IPS DF 6.9 (cell line): Measurements from ENCODE around the gene KCNAB3.

ENCODE experiments used
- DNase-seq: peaks from one replicate; pipeline ENCODE4 v3.0.0-alpha.2; 2013; ENCODE audit warnings: low read depth, low spot score
- H3K27ac ChIP-seq: one replicate; pipeline ENCODE4 v1.5.1; 2013; ENCODE audit warnings: low read length, control low read depth
- H3K27me3 ChIP-seq: 2 replicates; pipeline ENCODE4 v1.6.1; 2013; ENCODE audit warnings: mild to moderate bottlenecking, low read length; ENCODE audit not compliant: control insufficient read depth, insufficient read depth
- H3K36me3 ChIP-seq: 2 replicates; pipeline ENCODE4 v1.6.1; 2013; ENCODE audit warnings: low read length; ENCODE audit not compliant: control insufficient read depth, insufficient read depth
- H3K4me1 ChIP-seq: 2 replicates; pipeline ENCODE4 v1.6.1; 2013; ENCODE audit warnings: low read length; ENCODE audit not compliant: control insufficient read depth, insufficient read depth
- H3K4me3 ChIP-seq: 2 replicates; pipeline ENCODE4 v1.5.1; 2013; ENCODE audit warnings: mild to moderate bottlenecking, low read length
- H3K9me3 ChIP-seq: 2 replicates; pipeline ENCODE4 v1.6.1; 2013; ENCODE audit warnings: low read length, inconsistent platforms; ENCODE audit not compliant: control insufficient read depth, insufficient read depth
- WGBS: extraction: QIAGEN DNeasy Blood & Tissue Kit; methylation state at CpG from one replicate; pipeline ENCODE4 v1.1.7; 2013; ENCODE audit warnings: mixed read lengths, missing lambda C conversion rate; ENCODE audit not compliant: insufficient read length, insufficient coverage; 5-methylcytosine and 5-hydroxymethylcytosine counted together

Gene KCNAB3

DNA sequence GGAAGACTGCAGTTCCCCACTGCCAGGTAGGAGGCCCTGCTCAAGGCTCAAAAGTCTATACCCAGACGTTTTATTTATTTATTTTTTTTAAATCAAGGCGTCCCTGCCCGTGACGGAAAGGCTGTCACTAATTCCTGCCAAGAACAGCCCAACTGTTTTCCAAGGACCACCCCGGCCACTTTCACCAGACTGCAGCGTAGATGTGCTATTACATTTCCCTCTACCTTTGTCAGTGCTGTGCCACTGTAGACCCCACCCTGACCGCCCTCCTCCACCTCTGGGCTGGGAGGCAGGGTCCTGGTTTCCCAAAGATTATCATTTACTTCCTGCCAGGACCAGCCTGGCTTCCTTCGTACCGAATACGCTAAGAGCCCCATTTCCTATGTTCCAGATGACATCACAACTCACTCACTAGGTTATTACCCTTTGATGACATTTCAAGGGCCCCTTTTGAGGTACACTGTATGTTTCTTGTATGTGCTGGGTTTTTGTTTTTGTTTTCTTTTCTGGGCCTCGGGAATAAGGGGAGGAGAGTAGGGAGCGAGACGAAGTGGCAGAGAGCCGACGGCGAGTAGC lies 7.3 kb downstream of the KCNAB3 start:
- Histone ChIP-seq H3K4me3 (peak overlapping the region; percentile 4; the same call in 1 of the 2 replicates), H3K27ac (no peak overlapping the region), H3K36me3 (no peaks in the 10 kb centered on the region), H3K4me1 (peaks cover 2% of the 10 kb centered on the region; the same call in 1 of the 2 replicates), H3K9me3 (no peaks in the 10 kb centered on the region), H3K27me3 (peaks cover 16% of the 10 kb centered on the region; the same call in 1 of the 2 replicates)
- WGBS, result no CpG with 5 or more reads among the region's 16 CpGs
- DNase-seq, result no peak

DNA sequence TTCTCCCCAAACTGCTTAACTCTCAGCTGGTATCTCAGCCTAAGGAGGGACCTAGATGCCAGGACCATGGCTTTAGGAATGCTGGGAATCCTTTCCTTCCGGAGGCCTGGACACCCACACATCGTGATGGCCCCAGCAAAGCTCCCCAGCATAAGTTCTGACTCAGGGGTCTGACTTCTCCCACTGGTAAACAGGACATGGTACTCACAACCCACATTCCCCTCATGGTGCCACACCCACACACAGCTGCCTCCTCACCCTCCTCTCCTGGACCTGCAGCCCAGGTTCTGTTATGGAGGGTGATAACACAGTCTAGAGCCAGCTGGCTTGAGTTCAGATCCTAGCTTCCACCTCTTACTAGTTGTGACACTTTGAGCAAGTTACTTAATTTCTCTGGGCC lies 12.8 kb downstream of the KCNAB3 start:
- Histone ChIP-seq H3K9me3 (no peaks in the 10 kb centered on the region), H3K27me3 (peaks cover 11% of the 10 kb centered on the region), H3K27ac (no peak overlapping the region), H3K36me3 (no peaks in the 10 kb centered on the region), H3K4me1 (peaks cover 4% of the 10 kb centered on the region; the same call in 1 of the 2 replicates), H3K4me3 (no peak overlapping the region)
- DNase-seq, result no peak
- WGBS, result no CpG with 5 or more reads among the region's 2 CpGs

DNA sequence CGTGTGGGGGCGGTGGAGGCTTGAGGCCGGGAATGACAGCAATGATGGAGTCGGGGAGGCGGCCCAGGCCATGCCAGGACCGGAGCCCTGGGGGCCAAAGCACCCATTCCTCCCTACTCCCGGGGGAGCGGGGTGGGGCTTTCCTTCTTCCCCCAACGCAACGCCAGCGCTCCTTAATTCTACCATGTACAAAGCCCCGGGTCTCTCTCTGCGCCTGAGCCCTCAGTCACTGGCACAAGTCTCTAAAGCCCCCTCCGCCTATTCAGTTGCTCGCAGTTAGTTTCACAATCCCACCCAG lies 13.3 kb downstream of the KCNAB3 start:
- H3K9me3 ChIP-seq, result no peaks in the 10 kb centered on the region
- WGBS, result no CpG with 5 or more reads among the region's 15 CpGs
- H3K36me3 ChIP-seq, result no peaks in the 10 kb centered on the region
- no peak overlapping the region for H3K27ac ChIP-seq
- H3K27me3 ChIP-seq, result peaks cover 11% of the 10 kb centered on the region
- peak overlapping the region; percentile 27; the same call in 1 of the 2 replicates for H3K4me3 ChIP-seq
- H3K4me1 ChIP-seq, result peaks cover 4% of the 10 kb centered on the region; the same call in 1 of the 2 replicates
- no peak for DNase-seq

DNA sequence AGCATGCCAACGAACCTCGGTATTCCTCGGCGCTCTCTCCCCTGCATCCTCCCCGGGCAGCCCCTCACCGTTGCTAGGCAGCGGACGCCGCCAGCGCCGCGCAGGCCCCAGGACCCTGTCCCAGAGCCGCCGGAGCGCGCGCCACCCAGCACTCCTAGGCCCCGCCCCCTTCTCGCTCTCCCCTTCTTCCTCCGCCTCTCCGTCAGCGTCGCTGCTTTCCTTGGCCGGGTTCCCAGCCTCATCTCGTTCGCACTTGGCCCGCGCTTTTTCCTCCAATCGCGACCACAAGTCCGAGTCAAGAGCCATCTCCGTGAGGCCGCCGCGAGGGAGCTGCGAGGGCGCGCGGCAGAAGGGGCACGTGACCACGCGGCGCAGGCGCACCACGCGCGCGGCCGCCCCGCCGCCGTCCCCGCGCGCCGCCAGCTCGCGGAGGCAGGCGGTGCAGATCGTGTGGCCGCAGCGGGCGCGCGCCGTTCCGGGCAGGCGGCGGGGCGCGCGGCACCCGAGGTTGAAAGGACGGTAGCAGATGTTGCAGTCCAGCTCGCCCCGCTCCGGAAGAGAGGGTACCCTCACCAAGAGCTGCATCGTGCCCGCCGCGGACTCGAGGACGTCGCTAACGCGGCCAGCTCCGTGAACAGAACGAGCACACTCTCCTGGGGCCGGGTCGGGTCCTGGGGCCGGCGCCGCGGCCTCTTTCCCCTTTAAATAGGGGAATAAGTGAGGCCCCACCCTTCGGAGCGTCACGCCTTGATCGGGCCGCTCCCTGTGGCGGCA lies 13.9 kb downstream of the KCNAB3 start, which contains the start of gene RNF227:
Gene RNF227 (minus strand): TSS at position 679 of the 774 bp plus-strand sequence. CDS start 94 bp downstream, at position 585.
- H3K27me3 ChIP-seq, result peaks cover 10% of the 10 kb centered on the region
- H3K27ac ChIP-seq, result no peak within 1 kb of the TSS
- no peak for DNase-seq
- no peaks in the 10 kb centered on the region for H3K9me3 ChIP-seq
- WGBS, result no CpG with 5 or more reads among the region's 100 CpGs
- H3K4me1 ChIP-seq, result peaks cover 4% of the 10 kb centered on the region; the same call in 1 of the 2 replicates
- H3K36me3 ChIP-seq, result no peaks in the 10 kb centered on the region
- H3K4me3 ChIP-seq, result peak within 1 kb of the TSS; percentile 41; the same call in 1 of the 2 replicates

DNA sequence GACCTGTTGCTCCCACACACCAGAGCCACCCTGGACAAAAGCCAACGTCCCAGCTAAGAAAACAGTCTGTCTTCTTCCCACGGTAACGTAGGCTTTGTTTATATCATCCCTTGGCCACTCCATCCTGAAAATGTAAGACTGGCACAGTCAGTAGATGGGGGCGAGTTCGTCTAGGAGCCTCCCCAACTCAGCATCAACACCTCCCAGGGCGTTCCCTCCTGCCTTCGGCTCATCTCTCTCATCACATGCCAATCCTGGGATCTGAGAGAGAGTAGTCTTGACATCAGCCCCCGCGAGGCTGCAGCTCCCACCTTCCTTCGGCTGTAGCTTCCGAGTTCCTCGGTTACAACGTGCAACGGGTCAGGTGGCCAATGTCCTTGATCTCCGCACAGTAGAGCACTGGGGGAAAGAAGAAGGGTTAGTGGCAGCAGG lies 14.5 kb downstream of the KCNAB3 start:
- WGBS, result no CpG with 5 or more reads among the region's 15 CpGs
- Histone ChIP-seq H3K4me3 (peak overlapping the region; percentile 41; the same call in 1 of the 2 replicates), H3K27me3 (peaks cover 10% of the 10 kb centered on the region), H3K27ac (no peak overlapping the region), H3K36me3 (no peaks in the 10 kb centered on the region; the same call in 1 of the 2 replicates), H3K9me3 (no peaks in the 10 kb centered on the region), H3K4me1 (peaks cover 4% of the 10 kb centered on the region; the same call in 1 of the 2 replicates)
- DNase-seq, result no peak

DNA sequence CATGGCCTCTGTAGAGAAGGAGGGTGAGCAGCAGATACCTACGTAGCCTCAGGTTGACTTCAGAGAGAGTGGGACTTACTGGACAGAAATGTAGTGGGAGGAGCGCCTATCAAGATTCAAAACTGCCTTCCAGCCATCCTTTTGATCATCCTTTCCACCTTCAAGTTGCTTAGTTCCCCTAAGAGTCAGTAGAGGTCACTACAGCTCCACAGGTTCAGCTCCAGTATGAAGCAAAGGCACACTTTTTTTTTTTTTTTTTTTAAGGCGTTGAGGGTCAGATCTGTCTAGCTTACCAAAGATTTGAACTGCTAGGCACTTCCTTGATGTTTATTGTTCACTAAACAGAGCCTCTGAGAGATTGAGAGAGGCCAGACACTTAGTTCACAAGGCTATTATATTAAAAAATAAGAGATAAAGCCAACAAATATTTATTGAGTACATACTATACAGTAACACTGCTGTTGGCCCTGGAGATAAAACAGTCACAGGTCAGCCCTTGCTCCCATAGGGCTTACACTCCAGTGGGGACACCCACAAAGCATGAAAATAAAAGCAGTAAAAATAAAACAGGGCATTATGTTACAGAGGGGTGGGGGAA lies 16.6 kb downstream of the KCNAB3 start:
- Histone ChIP-seq H3K4me1 (peaks cover 4% of the 10 kb centered on the region; the same call in 1 of the 2 replicates), H3K9me3 (no peaks in the 10 kb centered on the region), H3K27me3 (peaks cover 10% of the 10 kb centered on the region), H3K4me3 (no peak overlapping the region), H3K27ac (no peak overlapping the region), H3K36me3 (no peaks in the 10 kb centered on the region; the same call in 1 of the 2 replicates)
- WGBS, result no CpG with 5 or more reads among the region's 3 CpGs
- no peak for DNase-seq

DNA sequence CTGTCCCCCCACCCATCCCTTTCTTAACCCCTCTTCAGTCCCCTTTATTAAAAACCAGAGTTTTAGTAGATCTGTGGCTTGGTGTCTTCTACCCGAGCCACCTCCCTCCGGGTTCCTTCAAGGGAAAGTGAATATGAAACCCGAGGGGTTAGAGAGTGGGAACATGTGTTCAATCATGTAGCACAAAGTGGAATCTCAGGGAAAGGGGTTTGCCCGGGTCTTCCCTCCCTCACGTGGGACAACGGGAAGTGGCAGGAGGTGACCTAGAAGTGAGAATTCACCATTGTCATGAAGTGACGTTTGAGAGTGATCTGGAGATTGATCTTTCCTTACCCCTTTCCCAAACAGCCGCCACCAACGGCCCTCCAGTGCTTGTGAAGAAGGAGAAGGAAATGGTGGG lies 18.5 kb downstream of the KCNAB3 start:
- 0 out of 2 replicates have a peak, but pooled peaks cover 2% of the 10 kb centered on the region for H3K4me1 ChIP-seq
- no peak overlapping the region for H3K4me3 ChIP-seq
- peaks cover 2% of the 10 kb centered on the region; the same call in 1 of the 2 replicates for H3K27me3 ChIP-seq
- no peak for DNase-seq
- H3K36me3 ChIP-seq, result no peaks in the 10 kb centered on the region; the same call in 1 of the 2 replicates
- H3K9me3 ChIP-seq, result no peaks in the 10 kb centered on the region
- no peak overlapping the region for H3K27ac ChIP-seq
- no CpG with 5 or more reads among the region's 9 CpGs for WGBS

DNA sequence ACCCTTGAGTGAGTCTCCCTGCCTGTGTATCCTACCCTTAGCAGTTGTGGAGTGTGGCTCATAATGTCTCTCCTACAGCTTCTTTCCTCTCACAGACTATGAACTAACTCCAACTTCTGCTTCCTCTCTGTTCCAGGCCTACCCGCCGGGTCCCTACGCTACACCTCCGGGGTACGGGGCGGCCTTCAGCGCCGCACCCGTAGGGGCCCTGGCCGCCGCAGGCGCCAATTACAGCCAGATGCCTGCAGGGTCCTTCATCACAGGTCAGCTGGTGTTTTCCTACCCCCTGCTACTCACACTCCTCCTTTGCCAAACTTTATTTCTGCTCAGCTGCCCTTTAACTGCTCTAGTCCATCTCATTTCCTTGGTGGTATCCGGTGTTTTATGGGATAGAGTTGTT lies 18.9 kb downstream of the KCNAB3 start:
- Histone ChIP-seq H3K4me3 (no peak overlapping the region), H3K27me3 (peaks cover 2% of the 10 kb centered on the region; the same call in 1 of the 2 replicates), H3K27ac (no peak overlapping the region), H3K36me3 (no peaks in the 10 kb centered on the region; the same call in 1 of the 2 replicates), H3K9me3 (no peaks in the 10 kb centered on the region), H3K4me1 (0 out of 2 replicates have a peak, but pooled peaks cover 2% of the 10 kb centered on the region)
- DNase-seq, result no peak
- no CpG with 5 or more reads among the region's 13 CpGs for WGBS

DNA sequence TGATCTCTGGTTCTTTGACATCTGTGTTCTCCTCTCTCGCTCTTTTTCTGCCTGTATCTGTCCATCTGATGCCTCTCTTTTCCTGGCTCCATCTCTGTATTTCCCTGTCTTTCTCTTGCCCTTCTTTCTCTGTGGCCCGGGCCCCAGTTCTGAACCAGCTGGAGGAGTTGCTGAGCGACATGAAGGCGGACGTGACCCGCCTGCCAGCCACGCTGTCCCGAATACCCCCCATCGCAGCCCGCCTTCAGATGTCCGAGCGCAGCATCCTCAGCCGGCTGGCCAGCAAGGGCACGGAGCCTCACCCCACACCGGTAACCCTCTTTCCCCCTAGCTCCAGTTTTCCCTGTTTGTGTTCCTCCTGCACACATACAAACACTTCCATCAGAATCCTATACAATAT lies 19.4 kb downstream of the KCNAB3 start:
- Histone ChIP-seq H3K27ac (no peak overlapping the region), H3K36me3 (no peaks in the 10 kb centered on the region; the same call in 1 of the 2 replicates), H3K9me3 (no peaks in the 10 kb centered on the region), H3K4me3 (no peak overlapping the region), H3K4me1 (0 out of 2 replicates have a peak, but pooled peaks cover 1% of the 10 kb centered on the region), H3K27me3 (peaks cover 2% of the 10 kb centered on the region; the same call in 1 of the 2 replicates)
- DNase-seq, result no peak
- no CpG with 5 or more reads among the region's 15 CpGs for WGBS

DNA sequence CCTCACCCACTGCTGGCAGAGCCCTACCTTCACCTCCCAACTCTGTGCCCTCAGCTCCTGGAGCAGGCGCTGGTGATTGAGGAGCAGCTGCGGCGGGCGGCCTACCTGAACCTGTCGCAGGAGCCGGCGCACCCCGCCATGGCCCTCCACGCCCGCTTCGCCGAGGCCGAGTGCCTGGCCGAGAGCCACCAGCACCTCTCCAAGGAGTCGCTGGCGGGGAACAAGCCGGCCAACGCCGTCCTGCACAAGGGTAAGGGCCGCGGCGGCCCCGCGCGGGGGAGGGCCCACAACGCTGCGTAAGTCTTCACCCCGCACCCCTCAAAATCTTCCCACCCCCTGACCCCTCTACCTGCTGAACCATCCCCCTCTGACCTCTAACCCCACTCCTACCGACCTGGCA lies 20.6 kb downstream of the KCNAB3 start:
- Histone ChIP-seq H3K9me3 (no peaks in the 10 kb centered on the region), H3K36me3 (peaks cover 2% of the 10 kb centered on the region), H3K4me1 (no peaks in the 10 kb centered on the region), H3K27ac (no peak overlapping the region), H3K4me3 (no peak overlapping the region), H3K27me3 (no peaks in the 10 kb centered on the region)
- no CpG with 5 or more reads among the region's 29 CpGs for WGBS
- DNase-seq, result no peak
